K562 (cell line): Measurements from ENCODE around the gene MS4A7. TPM values are rescaled to one million over a fixed set of nuclear protein-coding genes. Genes with fewer than 3 reads are reported as not detected.
A peak's percentile ranks its signal among the peaks of the same experiment; 100 is the strongest.

ENCODE experiments used
- ATAC-seq: fragments of 200-7000 bp; cut with Tn5 transposase; 3 replicates; pipeline ENCODE4 v1.9.1; 2020; ENCODE audit warnings: moderate library complexity
- BruUV-seq: library from RNA; stranded (reverse); fragments of 400-500 nt; replicated peaks from 2 replicates; lab custom pipeline; 2021; lab: Mats Ljungman, UMichigan
- CTCF ChIA-PET: fragments of 300-600 bp; formaldehyde crosslinking; extraction: SDS; loops from one replicate; lab custom pipeline; 2021; ENCODE audit warnings: low intra/inter-chr PET ratio; lab: Yijun Ruan, JAX
- POLR2A ChIA-PET: fragments of 300-600, 350-650 bp; sonication (Branson Sonifier 250); formaldehyde crosslinking; extraction: SDS; loops from one replicate; lab custom pipeline; 2021; ENCODE audit warnings: antibody characterized with exemption, inconsistent platforms; lab: Yijun Ruan, JAX
- DNase-seq, 4 experiments: peaks; one replicate each; pipeline versions ENCODE4 v3.0.0 to v3.0.0-alpha.2; 2011 to 2018; ENCODE audit warnings: low spot score in 3 of 4, mixed read lengths in 3 of 4; ENCODE audit errors: extremely low read depth in 1 of 4
- FAIRE-seq: peaks from 2 replicates; lab custom pipeline; 2011; peaks lifted over from hg19 to GRCh38; lab: Jason Lieb, UNC
- H2AFZ ChIP-seq: 2 replicates; pipeline ENCODE4 v1.6.0; 2011; ENCODE audit warnings: low read depth, low read length, control low read depth, inconsistent platforms
- H3K27ac ChIP-seq: fragments of 200-600 bp; 3 replicates; pipeline ENCODE4 v1.8.0; 2011; ENCODE audit warnings: low read depth, mild to moderate bottlenecking, control low read depth, inconsistent platforms, low read length, moderate library complexity, mixed read lengths; ENCODE audit errors: extremely low read depth
- H3K27me3 ChIP-seq, 2 experiments: fragments of 300-600 bp in 1 of 2; 2 replicates in 1 of 2; 3 replicates in 1 of 2; pipeline versions ENCODE4 v1.6.0 to v1.8.0; 2011; ENCODE audit warnings: inconsistent platforms in 2 of 2, low read length in 2 of 2, mild to moderate bottlenecking in 1 of 2, mixed read lengths in 1 of 2, moderate library complexity in 1 of 2; ENCODE audit not compliant: control insufficient read depth in 2 of 2, insufficient read depth in 2 of 2
- H3K36me3 ChIP-seq: fragments of 300-600 bp; 3 replicates; pipeline ENCODE4 v1.8.0; 2011; ENCODE audit warnings: mild to moderate bottlenecking, low read length, inconsistent platforms; ENCODE audit not compliant: control insufficient read depth, insufficient read depth
- H3K4me1 ChIP-seq, 2 experiments: fragments of 200-600 bp in 1 of 2; replicated peaks in 1 of 2; 2 replicates in 1 of 2; 3 replicates in 1 of 2; pipeline versions ENCODE4 v1.5.1 to v1.8.0; 2011; ENCODE audit warnings: inconsistent platforms in 2 of 2, low read length in 2 of 2, mild to moderate bottlenecking in 1 of 2, mixed read lengths in 1 of 2, moderate library complexity in 1 of 2; ENCODE audit not compliant: control insufficient read depth in 2 of 2, insufficient read depth in 2 of 2
- H3K4me2 ChIP-seq: 2 replicates; pipeline ENCODE4 v1.6.1; 2011; ENCODE audit warnings: low read length, control low read depth, inconsistent platforms, mixed read lengths; ENCODE audit not compliant: insufficient read depth
- H3K4me3 ChIP-seq: fragments of 200-600 bp; sonication (generic), shearing (Covaris generic); 2 replicates; pipeline ENCODE4 v1.5.1; 2016; ENCODE audit warnings: control low read depth, inconsistent platforms
- H3K79me2 ChIP-seq: fragments of 200-600 bp; 3 replicates; pipeline ENCODE4 v1.8.0; 2011; ENCODE audit warnings: low read length, inconsistent platforms; ENCODE audit not compliant: control insufficient read depth, insufficient read depth
- H3K9ac ChIP-seq, 2 experiments: 2 replicates each; pipeline versions ENCODE4 v1.6.0 to v1.6.1; 2011; ENCODE audit warnings: low read depth in 2 of 2, low read length in 2 of 2, control low read depth in 1 of 2, inconsistent platforms in 1 of 2, mild to moderate bottlenecking in 1 of 2, mixed read lengths in 1 of 2; ENCODE audit not compliant: insufficient read depth in 1 of 2
- H3K9me1 ChIP-seq: one replicate; pipeline ENCODE4 v1.6.0; 2011; ENCODE audit warnings: inconsistent platforms, mild to moderate bottlenecking, low read length, moderate library complexity; ENCODE audit not compliant: control insufficient read depth, insufficient read depth
- H3K9me3 ChIP-seq: replicated peaks from 2 replicates; pipeline ENCODE4 v1.5.1; 2011; ENCODE audit warnings: low read depth, low read length, inconsistent platforms; ENCODE audit not compliant: control insufficient read depth, insufficient read depth
- H4K20me1 ChIP-seq: replicated peaks from 2 replicates; pipeline ENCODE4 v1.6.1; 2011; ENCODE audit warnings: low read length, inconsistent platforms, mixed read lengths; ENCODE audit not compliant: control insufficient read depth, insufficient read depth
- CBFA2T2 ChIP-seq: fragments of 450-650 bp; conservative IDR thresholded peaks from 2 replicates; pipeline ENCODE4 v1.6.1; 2017; ENCODE audit warnings: mild to moderate bottlenecking
- CCAR2 ChIP-seq: fragments of 200-400 bp; formaldehyde crosslinking; IDR thresholded peaks from 2 replicates; pipeline ENCODE4 v1.6.1; 2017; ENCODE audit warnings: mild to moderate bottlenecking, low read depth, low read length
- CCNT2 ChIP-seq: IDR thresholded peaks from 2 replicates; pipeline ENCODE4 v1.6.1; 2011; ENCODE audit warnings: borderline replicate concordance, low read depth, mild to moderate bottlenecking, moderate library complexity, mixed read lengths, low read length; ENCODE audit not compliant: insufficient read length; ENCODE audit errors: extremely low read depth
- ELF2 ChIP-seq: fragments of 250-450 bp; sonication (Bioruptor Pico); IDR thresholded peaks from 2 replicates; pipeline ENCODE4 v1.5.0; 2021; ENCODE audit warnings: mild to moderate bottlenecking
- EP400 ChIP-seq: fragments of 450-650 bp; IDR thresholded peaks from 2 replicates; pipeline ENCODE4 v1.6.1; 2017; ENCODE audit warnings: antibody characterized with exemption, mild to moderate bottlenecking, moderate library complexity
- EZH2 ChIP-seq: IDR thresholded peaks from 2 replicates; pipeline ENCODE4 v1.6.1; 2012; ENCODE audit warnings: low read depth, mild to moderate bottlenecking, inconsistent platforms, low read length, borderline replicate concordance
- FOSL1 ChIP-seq: fragments of 200-800 bp; sonication (Bioruptor generic); conservative IDR thresholded peaks from 2 replicates; pipeline ENCODE4 v1.6.1; 2016; ENCODE audit warnings: missing genetic modification characterization, missing compliant biosample characterization
- ILF3 ChIP-seq: fragments of 450-650 bp; IDR thresholded peaks from 2 replicates; pipeline ENCODE4 v1.6.1; 2018; ENCODE audit warnings: antibody characterized with exemption, mild to moderate bottlenecking, moderate library complexity, borderline replicate concordance
- JUND ChIP-seq, 2 experiments: IDR thresholded peaks; 2 replicates in 1 of 2; 3 replicates in 1 of 2; pipeline ENCODE4 v1.6.1; 2011; ENCODE audit warnings: borderline replicate concordance in 2 of 2, low read depth in 2 of 2, low read length in 2 of 2, improper control_type of control experiment in 1 of 2, missing biosample characterization in 1 of 2, missing genetic modification characterization in 1 of 2, missing genetic modification reagents in 1 of 2
- MCM3 ChIP-seq: fragments of 450-650 bp; IDR thresholded peaks from 2 replicates; pipeline ENCODE4 v1.6.1; 2016
- NR3C1 ChIP-seq: sonication (generic); formaldehyde crosslinking; IDR thresholded peaks from 2 replicates; pipeline ENCODE4 v1.8.1; 2022; ENCODE audit warnings: missing genetic modification reagents
- PHF8 ChIP-seq: fragments of 200-600 bp; sonication (generic); IDR thresholded peaks from 2 replicates; pipeline ENCODE4 v1.6.1; 2012; ENCODE audit warnings: mixed run types, mild to moderate bottlenecking, inconsistent platforms, low read length, moderate library complexity, borderline replicate concordance
- ZKSCAN8 ChIP-seq: fragments of 200-800 bp; sonication (Bioruptor generic); IDR thresholded peaks from 2 replicates; pipeline ENCODE4 v1.6.1; 2016; ENCODE audit warnings: missing genetic modification characterization, missing compliant biosample characterization
- ZNF740 ChIP-seq, 3 experiments: fragments of 200-800 bp in 1 of 3; sonication (Bioruptor generic) in 1 of 3; sonication (generic) in 1 of 3; formaldehyde crosslinking in 1 of 3; IDR thresholded peaks; 2 replicates each; pipeline versions ENCODE4 v1.6.1 to v1.8.0; 2016 to 2022; ENCODE audit warnings: mild to moderate bottlenecking in 2 of 3, missing compliant biosample characterization in 2 of 3, missing genetic modification characterization in 2 of 3, missing genetic modification reagents in 1 of 3
- ZNF785 ChIP-seq: fragments of 250-450 bp; sonication (Bioruptor Pico); IDR thresholded peaks from 2 replicates; pipeline ENCODE4 v1.4.0; 2020; ENCODE audit warnings: mild to moderate bottlenecking
- WGBS: fragments of 100-300 bp; shearing (Covaris generic); methylation state at CpG from one replicate; pipeline ENCODE4 v1.1.6; 2016; ENCODE audit warnings: low coverage, mixed read lengths; ENCODE audit not compliant: insufficient coverage; ENCODE audit errors: missing lambda C conversion rate; 5-methylcytosine and 5-hydroxymethylcytosine counted together
- in situ Hi-C: fragments of 300-500 bp; cut with MboI; formaldehyde crosslinking; loops from 4 replicates; pipeline ENCODE4 v1.15.0; 2018; ENCODE audit warnings: inconsistent platforms, mixed read lengths
- intact Hi-C: fragments of 100-400 bp; cut with micrococcal nuclease; formaldehyde crosslinking; loops from 2 replicates; pipeline ENCODE4 v1.14.2; 2022
- polyA plus RNA-seq, 8 experiments: library from polyadenylated mRNA; depleted of rRNA in 4 of 8; stranded (reverse) in 5 of 8; unstranded in 3 of 8; fragments of >200 nt; fragmentation: Nextera tagmentation in 2 of 8; fragmentation: Illumina TruSeq in 1 of 8; extraction: Ambion mirVana in 2 of 8; extraction: Trizol in 1 of 8; gene quantifications; 2 replicates each; pipeline versions ENCODE4 v1.2.1 to v1.2.3, GENCODE V29; 2011 to 2014; ENCODE audit warnings: inconsistent platforms in 1 of 8, missing spikeins in 1 of 8
- total RNA-seq, 7 experiments: library from RNA; depleted of rRNA in 6 of 7; stranded (reverse); fragments of >200 nt in 6 of 7; fragmentation: Illumina TruSeq in 2 of 7; extraction: Trizol in 2 of 7; gene quantifications; 2 replicates each; pipeline versions ENCODE4 v1.2.1 to v1.2.3, GENCODE V29; 2011 to 2021; ENCODE audit warnings: low replicate concordance in 1 of 7

Gene MS4A7
- total and polyA plus RNA-seq, 9 of the 15 experiments (the other 6 are each of a cell fraction or from before 2014, with no cell fraction given): not detected

GRCh38 chr11:60370252-60370810 is 8.0 kb upstream of the MS4A7 start:
- Histone ChIP-seq H3K4me3 (no peak overlapping the region), H3K9me1 (no peaks in the 10 kb centered on the region), H2AFZ (no peak overlapping the region), H3K4me1 (no peaks in the 10 kb centered on the region), H3K9ac (no peak overlapping the region), H3K9me3 (no peaks in the 10 kb centered on the region), H3K4me2 (no peak overlapping the region), H3K27ac (no peak overlapping the region), H4K20me1 (no peaks in the 10 kb centered on the region), H3K27me3 (peaks cover 0 to 11% of the 10 kb centered on the region in 2 experiments; a peak in 2 of 5 replicates), H3K79me2 (no peaks in the 10 kb centered on the region), H3K36me3 (no peaks in the 10 kb centered on the region)
- DNase-seq (no peak), FAIRE-seq (no peak), ATAC-seq (no peak)
- no TSS peak for BruUV-seq
- ChIA-PET CTCF (no interaction called here), POLR2A (no interaction called here)
- no peak for TF ChIP-seq CCNT2
- TF ChIP-seq ZKSCAN8: no peak
- TF ChIP-seq EZH2: no peak
- TF ChIP-seq ZNF785 (CRISPR knock-in tag): no peak
- intact Hi-C loops (no loop called here), in situ Hi-C loops (no loop called here)
- 0% methylated on average over 2 of the region's 2 CpGs for WGBS

GRCh38 chr11:60370811-60371298 is 7.5 kb upstream of the MS4A7 start:
- intact Hi-C loops: no loop called here
- no peak overlapping the region for H3K9ac ChIP-seq
- DNase-seq: no peak
- H3K4me3 ChIP-seq: no peak overlapping the region
- in situ Hi-C loops: no loop called here
- FAIRE-seq: no peak
- 0% methylated on average over 5 of the region's 5 CpGs for WGBS
- H3K4me2 ChIP-seq: no peak overlapping the region
- H2AFZ ChIP-seq: no peak overlapping the region
- no peaks in the 10 kb centered on the region for H3K9me1 ChIP-seq
- no peaks in the 10 kb centered on the region for H4K20me1 ChIP-seq
- no peak overlapping the region for H3K27ac ChIP-seq
- H3K4me1 ChIP-seq: no peaks in the 10 kb centered on the region
- no TSS peak for BruUV-seq
- H3K27me3 ChIP-seq: peaks cover 0 to 13% of the 10 kb centered on the region in 2 experiments; a peak in 2 of 5 replicates
- ATAC-seq: no peak
- ChIA-PET POLR2A (no interaction called here), CTCF (no interaction called here)
- H3K36me3 ChIP-seq: no peaks in the 10 kb centered on the region
- no peaks in the 10 kb centered on the region for H3K9me3 ChIP-seq
- no peaks in the 10 kb centered on the region for H3K79me2 ChIP-seq
- no peak for TF ChIP-seq NR3C1
- no peak for TF ChIP-seq PHF8
- peak; percentile 29; the same call in 1 of the 2 replicates for TF ChIP-seq JUND (IDR thresholded peaks at IDR 0.05; ENCODE audit: borderline replicate concordance, low read depth, low read length)
- TF ChIP-seq JUND (tag; IDR thresholded peaks at IDR 0.05; ENCODE audit: borderline replicate concordance, low read depth, low read length): peak; percentile 53; the same call in 2 of the 3 replicates
- no peak for TF ChIP-seq MCM3
- no peak for TF ChIP-seq CCAR2
- no peak for TF ChIP-seq ELF2 (CRISPR knock-in tag)
- no peak for TF ChIP-seq ILF3
- peak; percentile 44 for TF ChIP-seq FOSL1 (tag)
- TF ChIP-seq ZNF740 (CRISPR knock-in tag; IDR thresholded peaks at IDR 0.05): no peak
- no peak for TF ChIP-seq ZNF740 (tag; IDR thresholded peaks at IDR 0.05)
- TF ChIP-seq EP400: no peak
- no peak for TF ChIP-seq CBFA2T2
